ENCODE results near the gene TSPAN16.

DNA sequence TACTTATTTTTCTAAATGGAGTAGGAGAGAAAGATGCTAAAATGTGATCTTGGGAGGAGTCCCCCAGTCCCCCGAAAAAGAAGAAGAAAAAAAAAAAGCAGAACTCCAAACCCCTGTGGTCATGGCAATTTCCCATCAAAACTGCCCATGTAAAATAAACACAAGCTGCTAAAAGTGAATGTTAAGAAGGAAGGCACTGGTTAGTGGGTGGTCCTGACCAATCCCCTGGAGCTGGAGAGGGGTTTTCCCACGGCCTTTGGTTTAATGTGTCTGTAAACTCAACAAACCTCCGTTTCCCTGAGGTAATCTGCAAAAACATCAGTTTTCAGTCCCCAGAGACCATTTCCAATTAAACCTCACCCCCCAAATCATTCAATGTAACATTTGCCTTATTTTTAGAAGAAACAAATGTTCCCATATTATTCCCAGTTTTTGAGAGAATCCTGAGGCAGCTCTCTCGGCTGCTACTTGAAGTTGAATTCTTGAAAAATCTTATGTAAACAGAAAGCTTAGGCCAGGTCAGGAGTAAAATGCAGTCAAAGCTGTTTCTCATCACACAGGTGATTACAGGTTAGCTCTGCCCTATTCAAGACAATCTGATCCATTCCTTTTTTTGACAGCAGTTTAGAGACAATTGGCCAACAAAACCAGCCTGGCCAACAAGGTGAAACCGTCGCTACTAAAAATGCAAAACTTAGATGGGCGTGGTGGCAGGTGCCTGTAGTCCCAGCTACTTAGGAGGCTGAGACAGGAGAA lies 26.5 kb downstream of the TSPAN16 start:
- TF ChIP-seq SPI1 (IDR thresholded peaks at IDR 0.05; ENCODE audit: borderline replicate concordance, low read depth) (peak; percentile 87), POLR2AphosphoS5 (IDR thresholded peaks at IDR 0.05; ENCODE audit: low read depth) (no peak), GABPA (IDR thresholded peaks at IDR 0.05; ENCODE audit: low read depth) (no peak)
- TF ChIP-seq, protein P1, sequence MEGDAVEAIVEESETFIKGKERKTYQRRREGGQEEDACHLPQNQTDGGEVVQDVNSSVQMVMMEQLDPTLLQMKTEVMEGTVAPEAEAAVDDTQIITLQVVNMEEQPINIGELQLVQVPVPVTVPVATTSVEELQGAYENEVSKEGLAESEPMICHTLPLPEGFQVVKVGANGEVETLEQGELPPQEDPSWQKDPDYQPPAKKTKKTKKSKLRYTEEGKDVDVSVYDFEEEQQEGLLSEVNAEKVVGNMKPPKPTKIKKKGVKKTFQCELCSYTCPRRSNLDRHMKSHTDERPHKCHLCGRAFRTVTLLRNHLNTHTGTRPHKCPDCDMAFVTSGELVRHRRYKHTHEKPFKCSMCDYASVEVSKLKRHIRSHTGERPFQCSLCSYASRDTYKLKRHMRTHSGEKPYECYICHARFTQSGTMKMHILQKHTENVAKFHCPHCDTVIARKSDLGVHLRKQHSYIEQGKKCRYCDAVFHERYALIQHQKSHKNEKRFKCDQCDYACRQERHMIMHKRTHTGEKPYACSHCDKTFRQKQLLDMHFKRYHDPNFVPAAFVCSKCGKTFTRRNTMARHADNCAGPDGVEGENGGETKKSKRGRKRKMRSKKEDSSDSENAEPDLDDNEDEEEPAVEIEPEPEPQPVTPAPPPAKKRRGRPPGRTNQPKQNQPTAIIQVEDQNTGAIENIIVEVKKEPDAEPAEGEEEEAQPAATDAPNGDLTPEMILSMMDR (IDR thresholded peaks at IDR 0.05; ENCODE audit: insufficient read depth, low read length): no peak
- TF ChIP-seq, protein P2, sequence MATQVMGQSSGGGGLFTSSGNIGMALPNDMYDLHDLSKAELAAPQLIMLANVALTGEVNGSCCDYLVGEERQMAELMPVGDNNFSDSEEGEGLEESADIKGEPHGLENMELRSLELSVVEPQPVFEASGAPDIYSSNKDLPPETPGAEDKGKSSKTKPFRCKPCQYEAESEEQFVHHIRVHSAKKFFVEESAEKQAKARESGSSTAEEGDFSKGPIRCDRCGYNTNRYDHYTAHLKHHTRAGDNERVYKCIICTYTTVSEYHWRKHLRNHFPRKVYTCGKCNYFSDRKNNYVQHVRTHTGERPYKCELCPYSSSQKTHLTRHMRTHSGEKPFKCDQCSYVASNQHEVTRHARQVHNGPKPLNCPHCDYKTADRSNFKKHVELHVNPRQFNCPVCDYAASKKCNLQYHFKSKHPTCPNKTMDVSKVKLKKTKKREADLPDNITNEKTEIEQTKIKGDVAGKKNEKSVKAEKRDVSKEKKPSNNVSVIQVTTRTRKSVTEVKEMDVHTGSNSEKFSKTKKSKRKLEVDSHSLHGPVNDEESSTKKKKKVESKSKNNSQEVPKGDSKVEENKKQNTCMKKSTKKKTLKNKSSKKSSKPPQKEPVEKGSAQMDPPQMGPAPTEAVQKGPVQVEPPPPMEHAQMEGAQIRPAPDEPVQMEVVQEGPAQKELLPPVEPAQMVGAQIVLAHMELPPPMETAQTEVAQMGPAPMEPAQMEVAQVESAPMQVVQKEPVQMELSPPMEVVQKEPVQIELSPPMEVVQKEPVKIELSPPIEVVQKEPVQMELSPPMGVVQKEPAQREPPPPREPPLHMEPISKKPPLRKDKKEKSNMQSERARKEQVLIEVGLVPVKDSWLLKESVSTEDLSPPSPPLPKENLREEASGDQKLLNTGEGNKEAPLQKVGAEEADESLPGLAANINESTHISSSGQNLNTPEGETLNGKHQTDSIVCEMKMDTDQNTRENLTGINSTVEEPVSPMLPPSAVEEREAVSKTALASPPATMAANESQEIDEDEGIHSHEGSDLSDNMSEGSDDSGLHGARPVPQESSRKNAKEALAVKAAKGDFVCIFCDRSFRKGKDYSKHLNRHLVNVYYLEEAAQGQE (IDR thresholded peaks at IDR 0.05; ENCODE audit: insufficient replicate concordance, low read depth): no peak

All from HL-60 (cell line).